NB4 (cell line): ENCODE data around the gene PHF12.

Experiments used
- MYC ChIP-seq: IDR thresholded peaks from 2 replicates; pipeline ENCODE4 v1.6.1; 2011; ENCODE audit warnings: low read depth, low read length
- POLR2A ChIP-seq: IDR thresholded peaks from 2 replicates; pipeline ENCODE4 v1.6.1; 2011; ENCODE audit warnings: mild to moderate bottlenecking; ENCODE audit not compliant: insufficient read length; ENCODE audit errors: extremely low read depth
- TF ChIP-seq, protein P1 (sequence below): IDR thresholded peaks from one replicate; pipeline ENCODE4 v1.5.1; 2012; ENCODE audit warnings: low read depth, low read length

DNA sequence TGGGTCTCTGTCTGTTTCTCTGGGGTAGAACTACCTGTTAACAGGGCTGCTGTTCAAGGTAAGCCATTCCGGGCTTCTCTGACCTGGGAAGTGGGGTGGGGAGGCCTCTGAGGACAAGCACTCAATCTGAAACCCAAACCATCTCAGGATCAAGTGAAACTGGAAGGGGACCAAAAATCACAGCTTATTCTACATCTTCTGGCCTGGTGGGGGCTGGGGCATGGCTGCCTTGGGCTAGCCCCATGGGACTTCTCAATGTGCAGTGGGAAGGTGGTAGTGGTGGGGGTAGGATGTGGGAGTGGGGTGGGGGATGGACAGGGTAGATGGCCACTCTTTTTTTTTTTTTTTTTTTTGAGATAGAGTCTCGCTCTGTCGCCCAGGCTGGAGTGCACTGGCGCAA is 59.3 kb downstream of the PHF12 start:
- TF ChIP-seq, protein P1, sequence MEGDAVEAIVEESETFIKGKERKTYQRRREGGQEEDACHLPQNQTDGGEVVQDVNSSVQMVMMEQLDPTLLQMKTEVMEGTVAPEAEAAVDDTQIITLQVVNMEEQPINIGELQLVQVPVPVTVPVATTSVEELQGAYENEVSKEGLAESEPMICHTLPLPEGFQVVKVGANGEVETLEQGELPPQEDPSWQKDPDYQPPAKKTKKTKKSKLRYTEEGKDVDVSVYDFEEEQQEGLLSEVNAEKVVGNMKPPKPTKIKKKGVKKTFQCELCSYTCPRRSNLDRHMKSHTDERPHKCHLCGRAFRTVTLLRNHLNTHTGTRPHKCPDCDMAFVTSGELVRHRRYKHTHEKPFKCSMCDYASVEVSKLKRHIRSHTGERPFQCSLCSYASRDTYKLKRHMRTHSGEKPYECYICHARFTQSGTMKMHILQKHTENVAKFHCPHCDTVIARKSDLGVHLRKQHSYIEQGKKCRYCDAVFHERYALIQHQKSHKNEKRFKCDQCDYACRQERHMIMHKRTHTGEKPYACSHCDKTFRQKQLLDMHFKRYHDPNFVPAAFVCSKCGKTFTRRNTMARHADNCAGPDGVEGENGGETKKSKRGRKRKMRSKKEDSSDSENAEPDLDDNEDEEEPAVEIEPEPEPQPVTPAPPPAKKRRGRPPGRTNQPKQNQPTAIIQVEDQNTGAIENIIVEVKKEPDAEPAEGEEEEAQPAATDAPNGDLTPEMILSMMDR, result no peak
- TF ChIP-seq POLR2A (no peak), MYC (no peak)
